BJ (cell line): ENCODE results near the gene TAF5. TPM values are rescaled to one million over a fixed set of nuclear protein-coding genes. Genes with fewer than 3 reads are reported as not detected.

Experiments
- CTCF ChIA-PET: fragments of 350-600 bp; formaldehyde crosslinking; extraction: SDS; loops from one replicate; lab custom pipeline; 2021; ENCODE audit warnings: antibody characterized with exemption, inconsistent platforms; lab: Yijun Ruan, JAX
- POLR2A ChIA-PET: fragments of 300-600 bp; sonication (Branson Sonifier 250); formaldehyde crosslinking; extraction: SDS; loops from one replicate; lab custom pipeline; 2021; ENCODE audit warnings: antibody characterized with exemption; lab: Charles Lee
- DNase-seq: peaks from one replicate; pipeline ENCODE4 v3.0.0-alpha.2; 2011; ENCODE audit warnings: low read depth
- H3K27me3 ChIP-seq: 2 replicates; pipeline ENCODE4 v1.6.0; 2011; ENCODE audit warnings: low read length; ENCODE audit not compliant: control insufficient read depth, insufficient read depth
- H3K36me3 ChIP-seq: 2 replicates; pipeline ENCODE4 v1.5.1; 2011; ENCODE audit warnings: low read length; ENCODE audit not compliant: control insufficient read depth, insufficient read depth
- H3K4me3 ChIP-seq: 2 replicates; pipeline ENCODE4 v1.5.1; 2011; ENCODE audit warnings: low read depth, mild to moderate bottlenecking, control low read depth, low read length
- CTCF ChIP-seq: IDR thresholded peaks from 2 replicates; pipeline ENCODE4 v1.5.1; 2011; ENCODE audit warnings: low read depth, mild to moderate bottlenecking, control low read depth, inconsistent platforms, low read length, moderate library complexity; ENCODE audit not compliant: insufficient read depth
- polyA plus RNA-seq: library from polyadenylated mRNA; depleted of rRNA; stranded (reverse); fragments of >200 nt; gene quantifications from 2 replicates; pipeline ENCODE4 v1.2.3, GENCODE V29; 2011; rRNA removed

Gene TAF5
- polyA plus RNA-seq, 1 experiment = 1.5 TPM

GRCh38 chr10:103433858-103434257, 66.1 kb downstream of the TAF5 start:
- peaks cover 18% of the 10 kb centered on the region for H3K36me3 ChIP-seq
- no peak for DNase-seq
- ChIA-PET POLR2A (no interaction called here), CTCF (interaction anchor here (0.9 to 1.4 kb wide), 3 partner anchors 10 to 52 kb away, joined by 3 to 5 read pairs (median 4); no protein-coding TSS in a partner anchor)
- H3K4me3 ChIP-seq = no peak overlapping the region
- no peak for TF ChIP-seq CTCF
- no peaks in the 10 kb centered on the region for H3K27me3 ChIP-seq

Other genes starting within 250 kb of the TAF5 start
- 49.3 and 85.0 TPM in 2 replicates for gene NT5C2, start 174.7 kb upstream of the TAF5 start, polyA plus RNA-seq
- gene RPEL1, start 122.1 kb upstream of the TAF5 start, polyA plus RNA-seq = 0.04 TPM in 1 of 2 replicates, not detected in the other
- 8.5 and 9.4 TPM in 2 replicates for gene INA, start 90.8 kb upstream of the TAF5 start, polyA plus RNA-seq
- gene PCGF6, start 16.8 kb upstream of the TAF5 start, polyA plus RNA-seq = 3.5 and 7.1 TPM in 2 replicates
- 170 and 324 TPM in 2 replicates for gene ATP5MK, start 28.5 kb downstream of the TAF5 start, polyA plus RNA-seq
- gene PDCD11, start 28.6 kb downstream of the TAF5 start, polyA plus RNA-seq = 15.1 and 17.0 TPM in 2 replicates
- 46.0 and 80.1 TPM in 2 replicates for gene CALHM2, start 84.4 kb downstream of the TAF5 start, polyA plus RNA-seq
- not detected in 2 replicates for gene CALHM1, start 90.9 kb downstream of the TAF5 start, polyA plus RNA-seq
- 0.09 TPM in 1 of 2 replicates, not detected in the other for gene CALHM3, start 111.3 kb downstream of the TAF5 start, polyA plus RNA-seq
- gene NEURL1, start 125.7 kb downstream of the TAF5 start, polyA plus RNA-seq = 0.37 and 0.58 TPM in 2 replicates